EL (cell line): Measurements from ENCODE around the gene EXOC8.
A peak's percentile ranks its signal among the peaks of the same experiment; 100 is the strongest.

Source experiments
- DNase-seq: peaks from one replicate; pipeline ENCODE4 v3.0.0-alpha.2; 2016

Gene EXOC8, protein sequence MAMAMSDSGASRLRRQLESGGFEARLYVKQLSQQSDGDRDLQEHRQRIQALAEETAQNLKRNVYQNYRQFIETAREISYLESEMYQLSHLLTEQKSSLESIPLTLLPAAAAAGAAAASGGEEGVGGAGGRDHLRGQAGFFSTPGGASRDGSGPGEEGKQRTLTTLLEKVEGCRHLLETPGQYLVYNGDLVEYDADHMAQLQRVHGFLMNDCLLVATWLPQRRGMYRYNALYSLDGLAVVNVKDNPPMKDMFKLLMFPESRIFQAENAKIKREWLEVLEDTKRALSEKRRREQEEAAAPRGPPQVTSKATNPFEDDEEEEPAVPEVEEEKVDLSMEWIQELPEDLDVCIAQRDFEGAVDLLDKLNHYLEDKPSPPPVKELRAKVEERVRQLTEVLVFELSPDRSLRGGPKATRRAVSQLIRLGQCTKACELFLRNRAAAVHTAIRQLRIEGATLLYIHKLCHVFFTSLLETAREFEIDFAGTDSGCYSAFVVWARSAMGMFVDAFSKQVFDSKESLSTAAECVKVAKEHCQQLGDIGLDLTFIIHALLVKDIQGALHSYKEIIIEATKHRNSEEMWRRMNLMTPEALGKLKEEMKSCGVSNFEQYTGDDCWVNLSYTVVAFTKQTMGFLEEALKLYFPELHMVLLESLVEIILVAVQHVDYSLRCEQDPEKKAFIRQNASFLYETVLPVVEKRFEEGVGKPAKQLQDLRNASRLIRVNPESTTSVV

DNA sequence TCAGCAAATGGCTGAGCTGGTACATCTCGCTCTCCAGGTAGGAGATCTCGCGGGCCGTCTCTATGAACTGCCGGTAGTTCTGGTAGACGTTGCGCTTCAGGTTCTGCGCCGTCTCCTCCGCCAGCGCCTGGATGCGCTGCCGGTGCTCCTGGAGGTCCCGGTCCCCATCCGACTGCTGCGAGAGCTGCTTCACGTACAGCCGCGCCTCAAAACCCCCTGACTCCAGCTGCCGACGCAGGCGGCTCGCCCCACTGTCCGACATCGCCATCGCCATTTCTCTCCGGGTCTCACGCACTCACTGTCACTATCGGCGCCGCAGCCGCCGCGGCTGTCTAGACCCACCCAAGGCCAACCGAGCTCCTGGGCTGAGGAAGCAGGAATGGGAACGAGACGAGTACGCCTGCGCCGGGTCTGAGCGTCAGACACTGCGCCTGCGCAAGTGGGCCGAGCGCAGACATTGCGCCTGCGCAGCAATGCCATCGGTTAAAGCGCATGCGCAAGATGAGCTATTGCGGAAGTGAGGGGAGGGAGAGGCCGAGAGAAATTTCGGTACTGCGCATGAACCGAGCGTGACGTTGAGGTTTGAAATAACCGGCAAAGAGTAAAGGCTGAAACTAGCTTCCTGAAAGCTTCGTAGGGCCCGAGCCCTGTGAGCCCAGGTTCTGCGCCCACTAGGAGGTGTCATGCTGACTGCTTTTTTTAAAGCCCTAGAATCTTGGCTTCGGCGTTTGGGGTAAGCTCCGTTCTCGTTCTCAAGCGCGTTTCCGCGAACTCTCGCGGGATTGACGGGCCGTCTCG lies at the start of gene EXOC8:
Gene EXOC8 (minus strand): TSS at position 381 of the 798 bp plus-strand sequence. CDS start 107 bp downstream, at position 274.
- DNase-seq: peak; percentile 97

DNA sequence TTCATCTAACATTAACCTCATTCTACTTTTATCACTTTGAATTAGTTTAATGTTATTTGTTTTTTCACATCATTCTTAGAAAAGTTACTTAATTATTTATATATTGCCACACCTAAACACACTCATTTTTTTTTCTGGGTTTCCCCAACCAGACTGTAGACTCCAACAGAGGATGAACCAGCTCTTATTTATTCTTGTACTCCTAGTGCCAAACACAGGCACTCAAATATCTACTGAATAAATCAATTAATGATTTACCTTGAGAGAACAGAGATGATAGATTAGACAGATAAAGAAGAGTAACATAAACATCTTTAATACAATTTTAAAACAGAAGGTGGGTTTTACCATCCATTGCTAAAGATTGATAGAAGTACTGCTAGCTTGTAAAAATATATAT lies 48.8 kb upstream of the EXOC8 start:
- no peak for DNase-seq

DNA sequence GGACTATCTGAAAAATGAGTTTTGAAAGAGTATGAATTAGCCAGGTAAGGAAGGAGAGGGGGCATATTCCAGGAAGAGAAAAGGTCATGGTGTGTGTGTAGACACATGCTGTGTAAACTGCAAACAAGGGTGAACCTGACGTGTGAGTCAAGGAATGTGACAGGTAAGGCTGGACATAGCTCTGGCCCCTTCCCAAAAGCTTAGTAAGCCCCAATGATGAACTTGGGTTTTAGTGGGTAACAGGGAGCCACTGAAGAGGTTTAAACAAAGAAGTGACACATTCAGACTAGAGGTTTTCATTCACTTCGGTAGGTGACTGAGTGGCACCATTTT lies 47.7 kb upstream of the EXOC8 start:
- no peak for DNase-seq

DNA sequence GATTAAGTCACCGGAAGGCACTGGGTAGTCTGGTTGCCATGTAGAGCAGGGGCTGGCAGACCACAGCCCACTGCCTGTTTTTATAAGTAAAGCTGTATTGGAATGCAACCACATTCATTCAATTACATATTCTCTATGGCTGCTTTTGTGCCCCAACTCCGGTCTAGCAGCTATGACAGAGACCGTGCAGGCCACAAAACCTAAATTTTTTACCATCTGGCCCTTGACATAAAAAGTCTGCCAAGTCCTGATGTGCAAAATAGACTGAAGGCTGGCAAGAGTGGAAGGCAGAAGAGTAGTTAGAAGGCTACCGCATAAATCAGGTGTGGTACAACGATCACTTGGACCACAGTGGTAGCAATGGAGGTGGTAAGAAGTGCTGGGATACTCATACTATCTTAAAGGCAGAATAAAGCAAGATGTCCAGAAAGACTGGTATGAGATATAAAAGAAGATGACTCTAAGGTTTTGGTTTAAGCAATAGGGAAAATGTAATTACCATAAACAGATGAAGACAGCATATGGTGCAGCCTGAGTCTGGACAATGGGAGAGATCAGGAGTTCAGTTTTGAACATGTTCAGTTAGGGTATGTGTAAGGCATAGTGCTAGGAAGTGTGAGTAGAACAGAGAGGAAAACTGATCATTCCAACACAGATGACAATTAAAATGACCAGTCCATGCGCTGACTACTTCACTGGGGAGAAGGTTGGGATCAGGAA lies 47.2 kb upstream of the EXOC8 start:
- DNase-seq: no peak

DNA sequence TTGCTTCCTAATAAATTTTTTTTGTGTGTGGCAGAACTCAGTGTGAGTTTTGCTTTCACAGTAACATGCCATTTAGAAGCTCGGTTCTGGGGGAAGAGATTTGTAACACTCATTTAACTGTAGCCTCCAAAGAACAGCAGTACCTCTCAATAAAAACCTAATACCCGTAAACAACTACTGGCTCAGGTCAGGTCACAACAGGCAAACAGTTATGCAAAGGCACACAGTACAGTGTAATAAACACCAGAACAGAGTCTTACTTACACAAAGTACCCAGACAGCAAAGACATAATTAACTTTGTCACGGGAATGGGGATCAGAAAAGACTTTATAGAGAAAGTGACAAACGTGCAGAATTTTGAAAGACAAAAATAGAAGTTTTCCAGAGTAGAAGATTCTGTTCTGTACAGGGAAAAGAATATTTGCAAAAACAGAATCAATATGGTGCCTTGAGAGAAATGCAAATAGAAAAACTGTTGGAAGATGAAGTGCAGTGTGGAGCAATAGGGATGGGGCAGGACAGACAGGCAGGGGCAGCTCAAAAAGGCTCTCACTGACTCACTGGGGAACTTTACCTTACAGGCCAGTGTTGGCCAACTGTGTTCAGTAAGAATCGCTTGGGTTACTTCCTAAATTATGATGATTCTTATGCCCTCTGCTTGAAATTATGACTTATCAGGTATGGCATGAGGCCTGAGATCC lies 45.7 kb upstream of the EXOC8 start:
- DNase-seq: no peak

DNA sequence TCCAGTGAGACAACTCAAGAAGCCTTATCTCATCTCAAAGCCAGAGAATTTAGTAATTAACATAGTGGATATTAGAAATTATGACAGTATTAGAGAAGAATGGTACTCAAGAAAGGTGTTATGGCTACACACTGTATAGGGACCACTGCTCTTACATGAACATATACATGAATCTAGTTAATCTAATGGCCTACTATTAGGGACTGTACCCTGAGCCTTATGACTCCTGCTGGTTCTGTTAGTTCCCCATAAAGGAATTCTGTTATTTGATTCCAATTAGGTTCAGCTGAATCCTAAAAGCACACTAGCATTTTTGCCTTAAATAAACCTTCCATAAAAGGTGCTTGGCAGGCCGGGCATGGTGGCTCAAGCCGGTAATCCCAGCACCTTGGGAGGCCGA lies 44.8 kb upstream of the EXOC8 start:
- DNase-seq: no peak

DNA sequence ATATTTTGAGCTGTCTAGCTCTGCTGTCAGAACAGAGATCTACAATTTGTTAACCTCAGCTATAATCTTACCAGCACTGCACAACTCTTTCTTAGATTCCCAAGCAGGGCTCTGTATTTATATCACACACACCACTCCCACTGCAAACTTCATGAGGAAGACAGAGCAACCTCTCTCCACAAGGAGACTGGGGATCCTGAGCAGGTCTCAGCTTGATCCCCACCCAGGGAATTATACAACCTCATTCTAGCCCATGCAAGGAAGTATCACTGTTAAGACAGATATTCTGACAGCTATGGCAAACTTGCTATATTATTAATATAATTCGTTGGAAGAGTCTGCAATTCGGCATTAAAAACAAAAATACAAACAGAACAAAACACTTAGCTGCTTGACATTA lies 44.1 kb upstream of the EXOC8 start:
- no peak for DNase-seq

DNA sequence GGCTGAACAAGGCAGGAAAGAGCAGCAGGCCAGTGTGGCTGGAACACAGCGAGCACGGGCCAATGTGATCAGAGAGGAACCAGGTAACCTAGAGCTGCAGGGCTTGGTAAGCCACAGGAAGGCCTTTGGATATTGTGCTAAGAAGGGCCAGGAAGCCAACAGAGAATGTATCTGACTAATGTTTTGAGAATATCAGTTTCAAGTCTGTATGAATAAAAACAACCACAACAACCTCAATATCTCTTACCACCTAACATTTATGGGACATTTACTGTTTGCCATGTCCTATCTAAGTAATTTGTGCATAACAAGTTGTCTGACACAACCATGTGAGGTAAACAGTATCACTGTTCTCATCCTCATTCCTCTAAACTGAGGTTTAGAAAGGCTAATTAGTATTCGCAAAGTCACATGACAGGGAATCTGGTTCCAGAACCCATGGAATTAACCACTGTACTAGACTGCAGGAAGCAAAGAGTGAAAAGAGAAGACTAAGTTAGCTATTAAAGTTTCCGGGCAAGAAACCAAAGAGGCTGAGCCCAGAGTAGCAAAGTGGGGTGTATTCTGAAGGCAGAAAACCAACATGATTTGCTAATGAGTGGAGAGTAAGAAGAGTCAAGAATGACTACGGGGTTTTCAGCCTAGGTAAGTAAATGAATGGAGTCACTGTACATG lies 39.4 kb upstream of the EXOC8 start:
- no peak for DNase-seq

DNA sequence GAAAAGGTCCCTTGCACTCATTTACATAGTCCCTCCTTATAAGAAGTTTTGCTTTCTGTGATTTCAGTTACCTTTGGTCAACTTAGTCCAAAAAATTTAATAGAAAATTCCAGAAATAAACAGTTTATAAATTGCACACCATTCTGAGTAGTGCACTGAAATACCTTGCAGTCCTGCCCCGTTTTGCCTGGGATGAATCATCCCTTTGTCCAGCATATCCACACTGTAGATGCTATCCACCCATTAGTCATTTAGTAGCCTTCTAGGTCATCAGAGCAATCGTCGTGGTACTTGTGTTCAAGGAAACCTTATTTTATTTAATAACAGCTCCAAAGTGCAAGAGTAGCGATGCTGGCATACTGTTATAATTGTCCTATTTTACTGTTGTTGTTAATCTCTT lies 38.4 kb upstream of the EXOC8 start:
- DNase-seq: peak; percentile 42

DNA sequence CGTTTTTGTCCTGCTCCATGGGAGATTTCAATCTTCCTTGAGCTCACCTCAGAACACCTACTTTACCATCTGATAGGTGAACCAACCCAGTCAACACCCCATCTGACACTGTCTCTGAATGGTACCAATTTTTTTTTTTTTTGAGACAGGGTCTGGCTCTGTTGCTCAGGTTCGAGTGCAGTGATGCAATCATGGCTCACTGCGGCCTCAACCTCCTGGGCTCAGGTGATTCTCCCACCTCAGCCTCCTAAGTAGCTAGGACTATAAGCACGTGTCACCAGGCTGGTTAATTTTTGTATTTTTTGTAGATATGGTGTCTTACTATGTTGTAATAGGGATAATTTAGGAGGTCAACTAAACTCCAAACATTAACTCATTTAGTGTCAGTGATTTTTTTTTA lies 36.7 kb upstream of the EXOC8 start:
- DNase-seq: no peak

DNA sequence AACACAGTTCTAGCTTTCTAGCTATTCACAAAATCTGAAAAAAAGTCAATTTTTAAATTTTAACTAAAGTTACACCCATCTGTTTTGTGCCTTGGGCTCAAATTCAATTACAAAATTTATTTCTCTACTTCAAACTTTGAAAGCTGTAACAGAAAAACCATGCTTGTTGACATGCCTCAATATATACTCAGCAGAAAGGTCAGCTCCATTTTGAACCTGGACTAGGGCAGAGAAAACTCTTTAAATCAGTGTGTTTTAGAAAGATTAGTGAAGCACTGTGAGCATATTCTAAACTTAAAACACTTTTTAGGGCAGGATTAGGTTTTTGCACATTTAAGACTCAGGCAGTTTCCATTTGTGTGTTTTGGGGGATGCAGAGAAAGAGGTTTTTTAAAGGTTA lies 34.8 kb upstream of the EXOC8 start:
- no peak for DNase-seq

DNA sequence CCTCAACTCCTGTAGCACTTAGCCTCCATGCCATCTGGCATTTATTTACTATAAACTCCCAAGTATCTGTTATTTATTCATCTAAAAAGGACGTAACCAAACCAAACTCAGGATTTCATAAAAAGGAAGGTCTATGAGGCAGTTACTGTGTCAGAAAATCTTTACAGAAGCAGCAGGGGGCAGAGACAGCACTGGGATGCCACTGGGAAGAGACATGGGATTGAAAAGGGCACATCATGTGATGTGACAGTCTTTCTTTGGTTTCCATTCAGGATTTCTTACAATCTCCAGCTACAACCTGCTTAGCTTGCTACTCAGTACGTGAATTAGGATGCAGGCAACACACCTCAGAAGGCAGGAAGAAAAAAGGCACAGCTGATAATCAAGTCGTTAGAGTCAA lies 31.6 kb upstream of the EXOC8 start:
- no peak for DNase-seq

DNA sequence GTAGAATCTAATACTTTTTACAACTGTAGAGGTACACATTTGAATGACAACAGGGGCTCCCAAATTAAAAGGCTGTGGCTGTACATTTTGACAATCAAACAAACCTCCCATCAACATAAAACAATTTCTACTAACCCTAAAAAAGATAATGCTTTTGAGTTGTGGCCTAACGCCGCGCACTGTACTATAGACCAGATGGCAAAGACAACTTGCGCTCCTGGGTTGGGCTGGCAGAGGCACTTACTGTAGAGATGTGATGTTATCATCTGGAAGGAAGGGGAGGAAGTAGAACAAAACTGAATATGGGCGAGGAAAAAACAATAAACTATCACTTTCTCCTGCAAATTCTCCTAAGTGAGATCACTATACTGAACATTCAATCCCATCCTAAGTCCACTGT lies 26.5 kb upstream of the EXOC8 start:
- DNase-seq: no peak

DNA sequence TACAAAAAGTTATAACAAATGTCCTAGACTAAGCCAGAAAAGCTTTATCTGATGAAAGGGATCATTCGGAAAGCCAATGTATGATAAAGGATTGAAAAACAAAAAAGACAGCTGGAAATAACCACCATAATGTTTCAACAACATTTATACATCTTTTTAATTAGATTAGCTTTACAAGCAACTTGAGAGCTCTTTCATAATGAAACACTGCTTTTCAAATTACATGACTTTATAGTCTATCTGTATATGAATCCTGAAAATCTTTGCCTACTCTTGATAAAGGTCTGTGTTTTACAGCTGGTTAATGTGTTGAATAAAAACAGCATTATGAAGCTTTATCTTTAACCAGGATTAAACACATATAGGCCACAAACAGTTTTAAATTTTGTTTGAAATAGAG lies 26.0 kb upstream of the EXOC8 start:
- no peak for DNase-seq

DNA sequence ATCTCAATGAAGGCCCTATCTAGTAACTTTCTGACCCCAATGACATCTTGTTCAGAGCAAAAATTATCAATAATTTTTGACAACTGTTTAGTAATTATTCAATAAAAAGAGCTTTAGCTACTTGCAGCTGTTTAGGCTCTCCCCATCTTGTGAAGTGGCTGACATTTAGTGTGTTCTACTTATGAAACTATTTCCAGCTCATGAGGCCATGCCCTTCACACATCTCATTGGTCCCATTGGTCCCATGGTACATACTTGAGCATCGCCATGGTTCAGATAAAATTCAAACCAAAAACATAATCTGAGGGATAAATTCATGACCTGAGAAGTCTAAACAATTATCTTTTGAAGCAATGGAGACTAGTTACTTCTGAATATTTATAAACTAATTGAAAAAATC lies 24.7 kb upstream of the EXOC8 start:
- DNase-seq: no peak

DNA sequence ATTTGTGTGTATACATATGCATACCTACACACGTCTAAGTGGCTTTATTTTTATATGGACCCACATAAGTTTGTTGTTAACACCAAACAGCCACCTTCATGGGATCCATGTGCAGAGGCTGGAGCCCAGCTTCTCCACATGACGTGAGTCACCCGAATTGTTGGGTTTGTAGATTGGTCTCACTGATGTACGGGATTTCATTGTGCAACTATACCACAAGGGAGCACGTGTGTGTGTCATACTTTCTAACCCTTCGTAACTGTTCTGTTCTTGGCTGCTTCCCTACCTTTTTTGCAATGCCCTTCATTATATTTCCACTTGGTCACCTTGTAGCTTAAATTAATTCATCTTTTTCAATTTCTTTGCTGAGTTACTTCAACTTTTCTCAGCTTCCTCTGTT lies 21.5 kb upstream of the EXOC8 start:
- peak; percentile 86 for DNase-seq

DNA sequence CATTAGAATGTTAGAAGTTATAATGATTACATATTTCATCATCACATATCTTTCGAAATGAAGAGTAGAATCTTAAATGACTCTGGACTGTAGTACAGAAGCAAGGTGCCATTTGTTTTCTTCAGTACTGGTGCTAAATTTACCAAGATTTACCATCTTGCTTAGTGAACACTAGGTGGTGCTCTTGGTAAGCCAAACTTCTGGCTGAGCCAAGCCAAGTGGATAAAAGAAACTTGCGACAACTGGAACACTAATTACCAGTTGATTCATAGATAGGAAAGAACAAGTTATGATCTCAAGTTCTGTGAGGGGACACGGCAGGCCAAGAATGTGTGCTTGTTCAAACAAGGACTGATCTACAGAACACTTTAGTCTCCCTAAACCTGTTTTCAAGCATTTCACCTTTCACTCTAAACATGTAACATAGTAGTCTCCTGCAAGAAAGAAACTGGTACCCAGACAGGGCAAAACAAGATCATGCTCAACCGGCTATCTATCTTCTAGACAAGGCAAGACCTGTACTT lies 20.2 kb upstream of the EXOC8 start:
- peak; percentile 66 for DNase-seq

DNA sequence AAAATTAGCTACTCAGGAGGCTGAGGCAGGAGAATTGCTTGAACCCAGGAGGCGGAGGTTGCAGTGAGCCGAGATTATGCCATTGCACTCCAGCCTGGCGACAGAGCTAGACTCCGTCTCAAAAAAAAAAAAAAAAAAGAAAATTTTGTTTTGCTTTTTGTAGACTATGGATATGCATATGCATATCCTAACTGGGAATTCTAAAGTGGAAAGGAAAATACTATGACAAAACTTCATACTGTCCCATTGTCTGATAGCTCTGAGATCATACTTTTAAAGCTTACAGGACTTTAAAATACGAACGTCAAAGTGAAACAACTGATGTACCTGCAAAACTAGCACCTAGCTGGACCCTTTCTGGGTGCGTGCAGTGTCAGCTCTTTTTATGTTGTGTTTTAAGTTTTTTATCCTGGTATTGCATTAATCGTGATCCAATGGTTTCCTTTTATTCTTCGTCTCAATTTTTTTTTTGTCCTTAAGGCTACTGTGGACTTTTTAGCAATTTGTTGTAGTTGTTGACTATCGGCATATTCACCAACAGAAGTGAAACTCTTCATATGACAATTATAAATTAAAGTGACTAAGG lies 19.6 kb upstream of the EXOC8 start:
- DNase-seq: no peak

DNA sequence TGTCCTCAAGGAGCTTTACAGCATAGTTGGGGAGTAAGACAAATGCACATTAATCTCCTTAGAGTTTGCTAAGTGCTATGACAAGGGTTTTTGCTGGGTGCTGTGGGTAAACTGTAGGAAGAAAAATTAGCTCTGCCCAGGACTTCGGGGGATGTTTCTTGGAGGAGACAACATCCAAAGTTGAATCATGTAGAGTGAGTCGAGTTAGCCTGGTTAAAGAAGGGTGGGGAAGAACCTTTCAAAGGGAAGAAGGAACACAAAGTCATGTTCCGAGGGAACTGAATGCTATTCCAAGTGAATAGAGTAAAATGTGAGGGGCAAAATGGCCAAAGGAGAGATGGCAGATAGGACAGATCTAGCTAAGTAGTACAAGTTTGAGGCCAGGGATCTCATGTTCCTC lies 17.5 kb upstream of the EXOC8 start:
- DNase-seq: no peak

DNA sequence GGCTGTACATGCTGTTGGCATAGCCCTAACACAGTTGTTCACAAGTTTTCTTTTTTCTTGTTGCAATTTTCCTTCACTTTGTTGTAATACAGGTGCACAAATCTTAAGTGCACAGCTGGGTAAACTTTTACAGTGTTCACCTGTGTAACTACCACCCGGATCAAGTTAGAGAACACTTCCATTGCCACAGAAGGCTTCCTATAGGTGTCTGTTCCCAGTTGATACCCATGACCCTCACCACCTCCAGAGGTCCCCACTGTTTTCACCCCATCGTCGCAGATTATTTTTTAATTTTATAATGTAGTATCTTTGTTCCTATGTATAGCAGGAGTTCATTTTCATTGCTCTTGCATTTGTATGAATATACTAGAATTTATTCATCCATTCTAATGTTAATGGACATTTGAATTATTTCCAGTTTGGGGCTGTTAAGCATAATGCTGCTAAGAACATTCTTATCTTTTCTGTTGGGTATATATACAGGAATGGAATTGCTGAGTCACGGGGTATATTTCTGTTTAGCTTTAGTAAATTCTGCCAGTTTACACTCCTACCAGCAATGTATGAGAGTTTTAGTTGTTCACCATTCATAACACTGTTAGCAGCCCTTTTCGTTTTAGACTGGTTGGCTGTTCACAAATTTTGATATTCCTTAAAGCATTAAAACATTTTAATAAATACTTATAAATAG lies 16.8 kb upstream of the EXOC8 start:
- no peak for DNase-seq

DNA sequence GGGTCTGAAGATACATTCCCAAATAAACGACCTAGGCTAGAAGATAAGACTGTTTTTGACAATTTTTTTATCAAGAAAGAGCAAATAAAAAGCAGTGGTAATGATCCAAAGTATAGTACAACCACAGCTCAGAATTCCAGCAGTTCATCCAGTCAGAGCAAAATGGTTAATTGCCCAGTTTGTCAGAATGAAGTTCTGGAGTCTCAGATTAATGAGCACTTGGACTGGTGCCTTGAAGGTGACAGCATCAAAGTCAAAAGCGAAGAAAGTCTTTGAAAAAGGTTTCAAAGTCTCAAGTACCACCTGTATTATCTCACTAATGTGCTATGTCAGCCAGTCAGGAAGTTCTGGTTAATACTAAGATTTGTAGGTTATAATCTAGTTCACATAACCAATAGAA lies 15.4 kb upstream of the EXOC8 start:
- DNase-seq: no peak
